ENCODE measurements around the gene SAP30.

Gene SAP30

DNA sequence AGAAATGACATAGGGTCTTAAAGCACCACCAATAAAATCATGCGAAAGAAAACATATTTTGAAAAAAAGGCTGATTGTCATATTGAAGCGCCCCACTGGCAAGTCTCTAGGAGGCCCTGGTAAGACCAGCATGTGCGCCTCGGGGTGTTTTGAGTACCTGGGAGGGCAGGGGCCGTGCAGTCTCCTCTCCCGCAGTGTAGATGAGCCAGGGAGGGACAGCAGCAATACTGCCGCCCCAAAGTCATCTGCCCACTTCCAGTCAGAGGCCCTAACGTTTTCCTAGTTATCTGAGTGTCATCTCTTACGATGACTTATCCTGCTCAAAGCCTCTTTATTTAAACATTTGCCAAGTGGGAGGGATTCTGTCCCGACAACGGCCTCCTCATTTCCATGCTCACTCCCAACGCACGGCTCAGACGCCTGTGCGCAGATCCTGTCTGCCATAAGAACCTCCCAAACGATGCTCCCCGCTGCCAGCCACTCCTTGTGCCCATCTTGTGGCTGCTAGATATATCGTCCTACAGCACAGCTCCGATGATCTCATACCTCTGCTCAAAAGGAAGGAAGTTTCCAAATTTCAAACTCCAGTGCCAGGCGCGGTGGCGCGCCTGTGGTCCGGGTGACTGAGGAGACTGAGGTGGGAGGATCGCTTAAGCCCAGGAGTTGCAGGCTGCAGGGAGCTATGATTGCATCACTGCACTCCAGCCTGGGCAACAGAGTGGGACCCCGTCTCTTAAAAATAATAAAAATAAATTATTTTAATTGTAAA, 45.3 kb downstream of the SAP30 start:
- peak; percentile 95 to 96 for DNase-seq

GRCh38 chr4:173417833-173418232, 47.1 kb downstream of the SAP30 start:
- DNase-seq: no peak

DNA sequence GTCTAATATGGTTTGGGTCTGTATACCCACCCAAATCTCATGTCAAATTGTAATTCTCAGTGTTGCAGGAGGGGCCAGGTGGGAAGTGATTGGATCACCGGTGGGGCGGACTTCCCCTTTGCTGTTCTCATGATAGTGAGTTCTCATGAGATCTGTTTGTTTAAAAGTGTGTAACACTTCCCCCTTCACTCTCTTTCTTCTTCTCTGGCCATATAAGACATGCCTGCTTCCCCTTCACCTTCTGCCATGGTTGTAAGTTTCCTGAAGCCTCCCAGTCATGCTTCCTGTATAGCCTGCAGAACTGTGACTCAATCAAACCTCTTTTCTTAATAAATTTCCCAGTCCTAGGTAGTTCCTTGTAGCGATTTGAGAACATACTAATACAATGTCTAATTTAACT, 47.9 kb downstream of the SAP30 start:
- peak; percentile 36 to 52 for DNase-seq

GRCh38 chr4:173420324-173420752, 49.6 kb downstream of the SAP30 start:
- DNase-seq: peak; percentile 46 to 55

DNA sequence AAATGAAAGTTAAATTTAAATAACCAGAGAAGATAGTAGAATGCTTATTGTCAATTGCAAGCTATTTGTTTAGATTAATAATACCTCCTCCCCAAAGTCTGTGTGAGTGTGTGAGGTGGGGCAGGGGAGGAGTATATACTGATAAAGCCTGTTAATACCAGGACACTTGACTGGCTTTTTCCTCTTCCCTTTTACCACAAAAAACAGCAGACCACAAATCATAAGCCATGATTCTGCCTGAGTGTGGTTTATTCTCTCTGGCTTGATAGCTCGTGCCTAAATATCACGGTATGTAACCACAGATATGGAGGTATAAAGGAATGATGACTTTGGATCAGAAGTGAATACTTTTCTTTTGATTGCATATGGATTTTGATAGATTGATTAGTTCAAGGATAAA, 50.0 kb downstream of the SAP30 start:
- no peak for DNase-seq

GRCh38 chr4:173424899-173425805, 54.4 kb downstream of the SAP30 start:
- no peak for DNase-seq

GRCh38 chr4:173426064-173426463, 55.3 kb downstream of the SAP30 start:
- DNase-seq: no peak

Data from AML-193 (cell line).